Measurements from ENCODE around the gene SLC12A4.

GRCh38 chr16:67996666-67997065, 28.2 kb upstream of the SLC12A4 start:
- TF ChIP-seq, protein P1, sequence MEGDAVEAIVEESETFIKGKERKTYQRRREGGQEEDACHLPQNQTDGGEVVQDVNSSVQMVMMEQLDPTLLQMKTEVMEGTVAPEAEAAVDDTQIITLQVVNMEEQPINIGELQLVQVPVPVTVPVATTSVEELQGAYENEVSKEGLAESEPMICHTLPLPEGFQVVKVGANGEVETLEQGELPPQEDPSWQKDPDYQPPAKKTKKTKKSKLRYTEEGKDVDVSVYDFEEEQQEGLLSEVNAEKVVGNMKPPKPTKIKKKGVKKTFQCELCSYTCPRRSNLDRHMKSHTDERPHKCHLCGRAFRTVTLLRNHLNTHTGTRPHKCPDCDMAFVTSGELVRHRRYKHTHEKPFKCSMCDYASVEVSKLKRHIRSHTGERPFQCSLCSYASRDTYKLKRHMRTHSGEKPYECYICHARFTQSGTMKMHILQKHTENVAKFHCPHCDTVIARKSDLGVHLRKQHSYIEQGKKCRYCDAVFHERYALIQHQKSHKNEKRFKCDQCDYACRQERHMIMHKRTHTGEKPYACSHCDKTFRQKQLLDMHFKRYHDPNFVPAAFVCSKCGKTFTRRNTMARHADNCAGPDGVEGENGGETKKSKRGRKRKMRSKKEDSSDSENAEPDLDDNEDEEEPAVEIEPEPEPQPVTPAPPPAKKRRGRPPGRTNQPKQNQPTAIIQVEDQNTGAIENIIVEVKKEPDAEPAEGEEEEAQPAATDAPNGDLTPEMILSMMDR (IDR thresholded peaks at IDR 0.05; ENCODE audit: low read depth, low read length, missing input control): no peak
- no peak for TF ChIP-seq TAF1 (conservative IDR thresholded peaks at IDR 0.05)
- TF ChIP-seq YY1 (IDR thresholded peaks at IDR 0.05): no peak
- TF ChIP-seq, protein P2, sequence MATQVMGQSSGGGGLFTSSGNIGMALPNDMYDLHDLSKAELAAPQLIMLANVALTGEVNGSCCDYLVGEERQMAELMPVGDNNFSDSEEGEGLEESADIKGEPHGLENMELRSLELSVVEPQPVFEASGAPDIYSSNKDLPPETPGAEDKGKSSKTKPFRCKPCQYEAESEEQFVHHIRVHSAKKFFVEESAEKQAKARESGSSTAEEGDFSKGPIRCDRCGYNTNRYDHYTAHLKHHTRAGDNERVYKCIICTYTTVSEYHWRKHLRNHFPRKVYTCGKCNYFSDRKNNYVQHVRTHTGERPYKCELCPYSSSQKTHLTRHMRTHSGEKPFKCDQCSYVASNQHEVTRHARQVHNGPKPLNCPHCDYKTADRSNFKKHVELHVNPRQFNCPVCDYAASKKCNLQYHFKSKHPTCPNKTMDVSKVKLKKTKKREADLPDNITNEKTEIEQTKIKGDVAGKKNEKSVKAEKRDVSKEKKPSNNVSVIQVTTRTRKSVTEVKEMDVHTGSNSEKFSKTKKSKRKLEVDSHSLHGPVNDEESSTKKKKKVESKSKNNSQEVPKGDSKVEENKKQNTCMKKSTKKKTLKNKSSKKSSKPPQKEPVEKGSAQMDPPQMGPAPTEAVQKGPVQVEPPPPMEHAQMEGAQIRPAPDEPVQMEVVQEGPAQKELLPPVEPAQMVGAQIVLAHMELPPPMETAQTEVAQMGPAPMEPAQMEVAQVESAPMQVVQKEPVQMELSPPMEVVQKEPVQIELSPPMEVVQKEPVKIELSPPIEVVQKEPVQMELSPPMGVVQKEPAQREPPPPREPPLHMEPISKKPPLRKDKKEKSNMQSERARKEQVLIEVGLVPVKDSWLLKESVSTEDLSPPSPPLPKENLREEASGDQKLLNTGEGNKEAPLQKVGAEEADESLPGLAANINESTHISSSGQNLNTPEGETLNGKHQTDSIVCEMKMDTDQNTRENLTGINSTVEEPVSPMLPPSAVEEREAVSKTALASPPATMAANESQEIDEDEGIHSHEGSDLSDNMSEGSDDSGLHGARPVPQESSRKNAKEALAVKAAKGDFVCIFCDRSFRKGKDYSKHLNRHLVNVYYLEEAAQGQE (IDR thresholded peaks at IDR 0.05): no peak

Data from liver (tissue), 3 donors.